RWPE2 (cell line): Measurements from ENCODE around the gene PDE11A.
A peak's percentile ranks its signal among the peaks of the same experiment; 100 is the strongest.

ENCODE experiments used
- ATAC-seq: fragments of 200-7000 bp; cut with Tn5 transposase; 3 replicates; pipeline ENCODE4 v1.9.1; 2021; ENCODE audit warnings: low read depth
- DNase-seq: peaks from one replicate; pipeline ENCODE4 v3.0.0-alpha.2; 2020; ENCODE audit warnings: low spot score
- H3K27ac ChIP-seq: fragments of 450-650 bp; 2 replicates; pipeline ENCODE4 v1.5.1; 2017; ENCODE audit warnings: mild to moderate bottlenecking; ENCODE audit not compliant: poor library complexity, severe bottlenecking
- H3K27me3 ChIP-seq: fragments of 250-450 bp; sonication (Bioruptor Pico); 2 replicates; pipeline ENCODE4 v1.5.1; 2021; ENCODE audit warnings: mild to moderate bottlenecking, moderate library complexity; ENCODE audit not compliant: insufficient read depth, poor library complexity, severe bottlenecking
- H3K36me3 ChIP-seq: fragments of 250-450 bp; sonication (Bioruptor Pico); 2 replicates; pipeline ENCODE4 v1.5.1; 2020; ENCODE audit warnings: low read depth, mild to moderate bottlenecking, moderate library complexity
- H3K4me1 ChIP-seq: fragments of 250-450 bp; sonication (Bioruptor Pico); 2 replicates; pipeline ENCODE4 v1.5.1; 2021; ENCODE audit warnings: mild to moderate bottlenecking, moderate library complexity; ENCODE audit not compliant: insufficient read depth, poor library complexity, severe bottlenecking
- H3K4me3 ChIP-seq: fragments of 250-450 bp; sonication (Bioruptor Pico); 2 replicates; pipeline ENCODE4 v1.5.1; 2021; ENCODE audit warnings: mild to moderate bottlenecking, moderate library complexity; ENCODE audit not compliant: severe bottlenecking
- H3K9me3 ChIP-seq: fragments of 250-450 bp; sonication (Bioruptor Pico); 2 replicates; pipeline ENCODE4 v1.5.1; 2021; ENCODE audit warnings: mild to moderate bottlenecking, moderate library complexity; ENCODE audit not compliant: severe bottlenecking
- TF ChIP-seq, protein P1 (sequence below): fragments of 450-650 bp; IDR thresholded peaks from one replicate; pipeline ENCODE4 v1.5.1; 2017; ENCODE audit warnings: mild to moderate bottlenecking, moderate library complexity; ENCODE audit not compliant: poor library complexity, severe bottlenecking

Gene PDE11A

DNA sequence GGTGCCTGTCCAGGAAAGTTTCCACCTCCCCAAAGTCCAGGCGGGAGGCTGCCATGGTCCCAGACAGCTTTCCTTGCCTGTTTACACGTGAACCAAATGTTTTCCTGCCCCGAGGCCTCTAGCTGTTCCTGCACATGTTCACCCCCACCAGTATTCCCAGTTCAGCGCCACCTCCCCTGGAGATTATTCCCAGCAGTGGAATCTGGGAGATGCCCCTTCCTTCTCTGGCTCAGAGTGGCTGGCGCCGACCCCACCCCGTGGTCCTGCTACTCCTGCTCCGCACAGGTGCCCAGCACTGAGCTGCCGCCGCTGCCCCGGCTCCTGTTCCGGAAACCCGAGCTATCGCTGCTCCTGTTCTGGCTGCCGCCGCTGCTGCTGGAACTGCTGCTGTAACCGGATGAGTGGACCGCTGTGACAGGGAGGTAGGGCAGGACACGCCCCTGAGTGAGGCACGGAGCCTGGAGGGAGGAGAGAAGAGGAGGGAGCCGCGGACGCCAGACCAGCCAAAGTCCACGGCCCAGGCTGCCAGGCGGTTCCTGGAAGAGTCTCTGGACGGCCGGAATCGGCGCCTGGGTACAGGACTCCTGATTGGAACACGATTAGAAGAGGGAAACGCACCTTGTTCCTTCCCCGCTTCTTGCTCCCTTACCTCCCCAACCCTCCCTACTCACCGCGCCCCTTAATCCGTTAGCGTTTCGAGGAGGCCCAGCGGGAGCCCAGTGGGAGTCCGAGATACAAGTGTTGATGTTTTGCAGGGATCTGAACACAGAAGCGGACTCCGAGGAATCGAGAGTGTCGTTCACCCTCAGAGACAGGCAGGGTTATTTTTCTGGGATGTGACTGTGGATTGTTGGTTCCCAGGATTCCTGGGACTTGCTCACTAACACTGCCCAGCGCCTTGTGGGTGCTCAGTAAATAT is at the start of gene PDE11A:
Gene PDE11A, minus strand, starts transcription at position 395 of the 919 bp plus-strand sequence. Its CDS starts 340 bp downstream, at position 55.
- no peaks in the 10 kb centered on the region for H3K9me3 ChIP-seq
- H3K4me3 ChIP-seq = peak within 1 kb of the TSS; percentile 25
- no peaks in the 10 kb centered on the region for H3K36me3 ChIP-seq
- peaks cover 8% of the 10 kb centered on the region for H3K4me1 ChIP-seq
- TF ChIP-seq, protein P1, sequence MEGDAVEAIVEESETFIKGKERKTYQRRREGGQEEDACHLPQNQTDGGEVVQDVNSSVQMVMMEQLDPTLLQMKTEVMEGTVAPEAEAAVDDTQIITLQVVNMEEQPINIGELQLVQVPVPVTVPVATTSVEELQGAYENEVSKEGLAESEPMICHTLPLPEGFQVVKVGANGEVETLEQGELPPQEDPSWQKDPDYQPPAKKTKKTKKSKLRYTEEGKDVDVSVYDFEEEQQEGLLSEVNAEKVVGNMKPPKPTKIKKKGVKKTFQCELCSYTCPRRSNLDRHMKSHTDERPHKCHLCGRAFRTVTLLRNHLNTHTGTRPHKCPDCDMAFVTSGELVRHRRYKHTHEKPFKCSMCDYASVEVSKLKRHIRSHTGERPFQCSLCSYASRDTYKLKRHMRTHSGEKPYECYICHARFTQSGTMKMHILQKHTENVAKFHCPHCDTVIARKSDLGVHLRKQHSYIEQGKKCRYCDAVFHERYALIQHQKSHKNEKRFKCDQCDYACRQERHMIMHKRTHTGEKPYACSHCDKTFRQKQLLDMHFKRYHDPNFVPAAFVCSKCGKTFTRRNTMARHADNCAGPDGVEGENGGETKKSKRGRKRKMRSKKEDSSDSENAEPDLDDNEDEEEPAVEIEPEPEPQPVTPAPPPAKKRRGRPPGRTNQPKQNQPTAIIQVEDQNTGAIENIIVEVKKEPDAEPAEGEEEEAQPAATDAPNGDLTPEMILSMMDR = no peak
- no peaks in the 10 kb centered on the region for H3K27me3 ChIP-seq
- H3K27ac ChIP-seq = no peak within 1 kb of the TSS
- peak; percentile 96 for ATAC-seq
- DNase-seq = peak; percentile 76

DNA sequence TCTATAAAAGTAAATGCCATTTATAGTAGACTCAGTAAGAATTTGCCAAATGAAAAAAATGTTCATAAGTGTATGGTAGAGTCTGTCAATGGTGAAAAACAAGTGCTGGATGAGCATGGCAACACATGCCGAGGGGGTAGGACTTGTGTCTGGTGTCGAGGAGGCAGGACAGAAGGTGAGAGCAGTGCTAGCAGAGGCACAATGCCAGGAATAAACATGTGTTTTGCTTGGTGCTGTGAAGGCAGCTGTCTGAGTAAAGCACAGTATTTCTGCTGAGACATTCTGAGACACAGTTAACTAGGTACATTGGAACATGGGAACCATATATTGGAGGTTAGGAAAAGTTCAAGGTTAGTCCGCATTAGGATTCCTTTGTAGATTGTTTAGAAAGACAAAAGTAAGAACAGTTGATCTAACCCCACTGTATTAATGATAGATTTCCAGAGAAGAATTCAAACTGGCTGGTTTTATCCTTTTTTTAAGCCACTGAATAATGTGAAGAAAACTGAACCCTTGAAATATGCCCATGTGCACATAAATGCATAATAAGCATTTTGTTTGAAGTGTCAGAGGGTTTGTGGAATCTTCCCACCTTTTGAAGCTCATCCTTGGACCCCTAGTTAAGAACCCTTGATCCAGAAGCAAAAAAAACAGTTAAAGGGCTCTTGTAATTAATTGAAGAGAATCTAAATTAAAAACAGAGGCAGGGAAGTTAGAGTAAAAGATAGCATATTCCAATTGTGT is 46.8 kb upstream of the PDE11A start:
- peaks cover 65% of the 10 kb centered on the region for H3K36me3 ChIP-seq
- H3K27me3 ChIP-seq = no peaks in the 10 kb centered on the region
- no peaks in the 10 kb centered on the region for H3K4me1 ChIP-seq
- H3K27ac ChIP-seq = no peak overlapping the region
- ATAC-seq (no peak), DNase-seq (no peak)
- TF ChIP-seq, protein P1 = no peak
- no peak overlapping the region for H3K4me3 ChIP-seq
- H3K9me3 ChIP-seq = peaks cover 2% of the 10 kb centered on the region

- DNase-seq = no peak
- peaks cover 49% of the 10 kb centered on the region for H3K36me3 ChIP-seq
- TF ChIP-seq, protein P1 = no peak
- no peak overlapping the region for H3K27ac ChIP-seq
- H3K4me3 ChIP-seq = no peak overlapping the region
- ATAC-seq = no peak
- H3K27me3 ChIP-seq = no peaks in the 10 kb centered on the region
- peaks cover 2% of the 10 kb centered on the region for H3K9me3 ChIP-seq
- peaks cover 5% of the 10 kb centered on the region for H3K4me1 ChIP-seq
Measured at GRCh38 chr2:178117725-178118124, 45.1 kb upstream of the PDE11A start.

DNA sequence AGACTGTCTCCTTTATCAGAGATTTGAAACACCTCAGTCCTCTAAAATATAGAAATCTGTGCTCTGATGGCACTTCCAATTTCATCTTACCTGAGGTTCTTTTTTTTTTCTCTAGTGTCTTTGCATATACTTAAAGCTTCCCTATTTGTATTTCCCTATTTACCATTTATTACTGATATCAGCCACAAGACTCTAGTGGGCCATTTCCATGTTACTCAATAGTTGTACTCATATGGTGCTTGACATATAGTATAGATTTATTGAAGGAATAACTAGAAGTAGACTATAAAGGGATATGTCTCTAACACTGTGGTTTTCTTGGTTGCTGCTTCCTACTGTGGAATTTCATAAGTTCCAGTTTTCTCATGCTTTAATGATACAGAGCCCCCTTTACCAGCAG is 42.7 kb upstream of the PDE11A start:
- Histone ChIP-seq H3K4me3 (no peak overlapping the region), H3K27me3 (no peaks in the 10 kb centered on the region), H3K27ac (no peak overlapping the region), H3K4me1 (peaks cover 5% of the 10 kb centered on the region), H3K36me3 (peaks cover 31% of the 10 kb centered on the region), H3K9me3 (no peaks in the 10 kb centered on the region)
- TF ChIP-seq, protein P1 = no peak
- DNase-seq = no peak
- ATAC-seq = no peak
